GM18520 (cell line): ENCODE data around the gene NR4A3.

Experiments
- ATAC-seq: cut with Tn5 transposase; IDR thresholded peaks from one replicate; pipeline ENCODE4 v1.9.1; 2021; ENCODE audit not compliant: unreplicated experiment

Gene NR4A3

DNA sequence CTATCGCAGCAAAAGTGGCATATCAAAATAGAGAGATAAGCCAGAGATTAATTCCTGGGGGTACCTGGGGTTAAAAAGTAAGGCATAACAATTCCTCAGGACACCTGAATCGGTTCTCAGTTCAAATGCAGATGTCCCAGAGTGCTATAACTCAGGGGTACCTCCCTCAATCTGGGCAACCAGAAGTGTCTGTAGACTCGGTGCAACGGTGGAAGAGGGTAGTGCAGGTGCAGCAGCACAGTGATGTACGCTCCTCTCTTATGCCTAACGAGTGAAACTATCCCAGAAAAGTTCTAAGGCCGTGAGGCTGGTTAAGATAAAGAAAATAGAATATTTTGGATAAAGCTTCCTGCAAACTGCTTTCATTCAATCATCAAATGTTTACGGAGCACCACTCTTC is 7.9 kb upstream of the NR4A3 start:
- no peak for ATAC-seq

DNA sequence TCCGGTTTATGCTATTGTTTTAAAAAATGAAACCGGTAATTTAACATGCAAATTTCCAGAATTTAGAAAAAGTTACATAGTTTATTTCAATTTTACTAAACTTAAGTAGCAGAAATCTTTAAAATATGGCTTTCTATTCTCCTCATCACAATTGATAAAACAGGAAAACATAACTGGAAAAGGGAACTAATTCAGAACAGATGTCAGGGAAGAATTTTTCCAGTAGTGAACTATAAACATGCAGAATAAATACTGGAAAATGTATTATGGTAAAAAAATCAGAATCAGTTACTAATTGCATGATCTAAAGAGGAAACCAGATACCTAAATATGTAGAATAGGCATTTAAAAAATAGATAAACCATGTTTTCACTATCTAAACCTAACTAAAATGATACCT is 7.3 kb upstream of the NR4A3 start:
- ATAC-seq, result no peak

DNA sequence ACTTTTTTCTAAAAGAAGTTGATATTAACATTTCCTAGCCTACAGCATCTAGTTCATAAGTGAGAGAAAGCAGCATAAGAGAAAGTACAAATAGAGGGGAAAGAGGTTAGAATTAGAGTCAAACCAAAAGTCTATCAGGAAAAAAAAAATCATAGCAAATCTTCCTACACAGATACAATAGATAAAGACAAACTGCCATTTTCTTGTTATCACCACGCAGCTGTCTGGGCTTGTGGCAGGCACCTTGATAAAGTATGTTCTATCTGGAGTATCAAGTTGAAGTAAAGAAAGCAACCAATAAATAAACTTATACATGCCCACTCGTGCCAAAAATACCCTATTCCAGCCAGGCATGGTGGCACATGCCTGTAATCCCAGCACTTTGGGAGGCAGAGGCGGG is 5.3 kb upstream of the NR4A3 start:
- no peak for ATAC-seq

DNA sequence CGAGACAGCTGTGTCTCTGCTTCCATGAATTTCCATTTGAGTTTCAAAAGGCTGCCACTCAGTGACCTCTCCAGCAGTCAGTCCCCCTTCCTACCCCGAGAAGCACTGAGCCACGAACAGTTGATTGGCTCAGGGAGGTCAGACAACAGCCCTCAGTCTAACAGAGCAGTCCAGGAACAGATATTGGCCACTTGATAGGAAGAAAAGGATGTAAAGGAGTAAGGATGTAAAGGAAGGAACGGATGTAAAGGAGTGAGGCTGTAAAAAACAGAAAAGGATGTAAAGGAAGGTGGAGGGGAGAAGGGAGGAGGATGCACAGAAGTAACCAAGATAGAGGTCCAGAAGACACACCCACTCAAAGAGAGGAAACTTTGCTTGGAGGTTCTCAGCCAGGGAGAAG is 3.2 kb upstream of the NR4A3 start:
- no peak for ATAC-seq

DNA sequence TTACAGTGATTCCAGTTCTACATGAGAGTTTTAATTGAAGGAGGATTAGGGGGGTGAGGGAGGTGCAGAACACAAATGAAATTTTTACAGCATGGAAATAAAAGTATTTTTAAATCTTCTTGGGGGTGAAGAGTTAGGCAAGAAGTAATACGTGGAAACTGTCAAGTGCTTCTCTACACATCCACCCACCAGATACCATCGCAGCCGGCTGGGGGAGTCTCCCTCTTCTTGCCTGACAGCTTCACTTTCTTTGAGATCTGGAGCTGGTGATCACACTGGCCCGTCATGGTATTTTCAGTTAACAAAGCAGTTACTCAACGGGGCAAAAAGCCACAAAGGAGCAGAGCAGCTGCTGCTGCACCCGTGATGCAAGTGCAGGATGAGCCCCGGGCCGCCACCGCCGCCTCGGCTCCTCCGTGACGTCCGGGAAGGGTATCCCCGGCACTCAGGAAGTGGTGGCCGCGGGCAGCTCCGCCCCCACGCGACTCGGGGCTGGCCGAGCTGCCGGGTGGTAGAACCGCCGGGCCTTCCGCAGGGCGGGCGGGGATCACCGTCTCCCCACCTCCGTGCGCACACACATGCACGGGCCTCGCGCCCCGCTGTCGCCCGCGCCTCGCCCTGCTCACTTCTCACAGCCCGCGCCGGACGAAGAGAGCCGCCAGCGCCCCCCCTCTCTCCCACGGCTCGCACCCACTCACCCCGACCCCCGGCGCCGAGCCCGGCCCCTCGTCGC is 2.4 kb upstream of the NR4A3 start:
- ATAC-seq, result peak; percentile 34

DNA sequence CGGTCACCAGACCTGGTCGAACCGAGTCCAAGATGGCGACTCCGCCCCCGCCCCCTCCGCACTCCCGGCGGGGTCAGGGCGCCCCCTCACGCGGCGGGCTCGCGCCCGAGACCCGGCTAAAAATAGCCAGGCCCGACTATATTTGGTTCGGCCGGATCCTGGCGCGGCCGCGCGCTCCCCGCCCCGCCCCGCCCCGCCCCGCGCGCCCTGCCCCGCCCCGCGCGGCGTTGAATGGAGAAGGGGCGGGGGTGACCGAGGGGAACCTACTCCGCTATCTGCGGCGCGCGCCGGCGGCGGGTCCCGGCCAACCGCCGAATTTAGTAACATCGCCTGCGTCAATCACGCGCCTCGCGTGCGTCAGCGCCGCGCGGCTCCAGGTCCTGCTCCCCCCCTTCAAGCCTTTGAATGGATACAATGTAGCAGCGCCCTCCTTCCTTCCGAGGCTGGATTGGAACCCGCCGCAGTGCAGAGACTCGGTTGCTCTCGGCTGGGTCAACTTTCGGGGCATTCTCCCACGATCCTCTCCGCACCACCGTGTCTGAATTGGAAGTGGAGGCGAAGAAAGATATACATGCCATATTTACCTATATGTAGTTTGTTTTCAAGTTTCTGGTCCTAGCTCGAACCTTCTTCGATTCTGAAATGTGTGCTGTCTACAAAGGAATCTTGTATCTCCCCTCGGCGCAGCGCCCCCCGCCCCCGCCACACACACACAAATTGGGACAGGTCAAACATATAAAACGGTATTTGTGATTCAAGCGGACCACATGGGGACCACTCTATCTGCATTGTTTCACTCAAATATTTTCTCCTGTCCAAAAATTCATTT is 1.6 kb upstream of the NR4A3 start:
- peak; percentile 29 for ATAC-seq

DNA sequence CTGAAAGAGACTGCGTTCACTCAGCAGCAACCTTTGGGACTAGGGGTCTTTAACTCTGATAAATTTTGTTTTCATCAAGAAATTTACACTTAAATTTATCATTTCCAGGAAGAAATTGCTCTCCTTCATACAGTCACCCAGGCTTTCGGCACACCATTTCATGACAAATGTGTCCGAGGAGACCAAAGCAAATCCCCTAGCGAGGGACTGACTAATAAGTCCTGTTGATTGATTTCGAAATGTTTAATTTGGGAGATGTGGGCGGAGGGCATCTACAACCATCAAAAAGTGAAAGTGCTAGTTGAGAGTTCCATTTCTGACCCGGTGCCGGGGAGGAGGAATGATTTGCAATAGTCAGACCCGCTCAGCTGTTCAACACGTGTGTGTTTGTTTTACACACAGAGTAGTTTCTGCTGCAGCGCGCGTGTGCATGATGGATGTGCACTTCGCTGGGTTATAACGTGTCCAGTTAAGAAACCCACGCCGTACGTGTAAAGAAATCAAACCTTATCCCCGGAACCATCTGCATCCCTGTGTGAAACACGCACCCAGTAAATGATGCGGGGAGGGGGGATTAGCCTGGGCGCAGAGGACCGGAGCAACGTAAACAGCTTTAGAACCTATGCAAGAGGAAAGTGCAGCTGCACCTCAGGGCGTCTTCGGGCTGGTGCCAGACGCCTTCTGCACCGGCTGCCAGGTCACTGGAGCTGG is 845 bp upstream of the NR4A3 start:
- no peak for ATAC-seq

DNA sequence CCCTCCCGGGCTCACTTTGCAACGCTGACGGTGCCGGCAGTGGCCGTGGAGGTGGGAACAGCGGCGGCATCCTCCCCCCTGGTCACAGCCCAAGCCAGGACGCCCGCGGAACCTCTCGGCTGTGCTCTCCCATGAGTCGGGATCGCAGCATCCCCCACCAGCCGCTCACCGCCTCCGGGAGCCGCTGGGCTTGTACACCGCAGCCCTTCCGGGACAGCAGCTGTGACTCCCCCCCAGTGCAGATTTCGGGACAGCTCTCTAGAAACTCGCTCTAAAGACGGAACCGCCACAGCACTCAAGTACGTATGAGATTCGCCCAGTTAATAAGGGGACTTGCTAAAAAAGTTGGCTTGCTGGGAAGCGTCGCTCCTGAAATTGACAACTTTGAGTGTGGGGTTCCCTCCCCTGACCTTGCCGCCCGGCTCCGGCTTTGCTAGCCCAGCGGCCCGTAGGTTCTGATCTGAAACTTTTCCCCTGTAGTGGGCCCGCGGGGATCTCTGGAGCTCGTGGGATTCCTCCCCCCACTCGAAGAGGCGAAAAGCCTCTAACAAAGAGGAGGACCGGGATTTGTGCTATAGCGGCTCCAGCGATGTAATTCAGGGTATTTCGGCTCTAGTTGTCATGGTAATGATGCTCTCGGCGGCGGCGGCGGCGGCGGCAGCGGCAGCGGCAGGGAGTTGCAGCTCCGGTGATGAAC is 572 bp downstream of the NR4A3 start:
- no peak for ATAC-seq

DNA sequence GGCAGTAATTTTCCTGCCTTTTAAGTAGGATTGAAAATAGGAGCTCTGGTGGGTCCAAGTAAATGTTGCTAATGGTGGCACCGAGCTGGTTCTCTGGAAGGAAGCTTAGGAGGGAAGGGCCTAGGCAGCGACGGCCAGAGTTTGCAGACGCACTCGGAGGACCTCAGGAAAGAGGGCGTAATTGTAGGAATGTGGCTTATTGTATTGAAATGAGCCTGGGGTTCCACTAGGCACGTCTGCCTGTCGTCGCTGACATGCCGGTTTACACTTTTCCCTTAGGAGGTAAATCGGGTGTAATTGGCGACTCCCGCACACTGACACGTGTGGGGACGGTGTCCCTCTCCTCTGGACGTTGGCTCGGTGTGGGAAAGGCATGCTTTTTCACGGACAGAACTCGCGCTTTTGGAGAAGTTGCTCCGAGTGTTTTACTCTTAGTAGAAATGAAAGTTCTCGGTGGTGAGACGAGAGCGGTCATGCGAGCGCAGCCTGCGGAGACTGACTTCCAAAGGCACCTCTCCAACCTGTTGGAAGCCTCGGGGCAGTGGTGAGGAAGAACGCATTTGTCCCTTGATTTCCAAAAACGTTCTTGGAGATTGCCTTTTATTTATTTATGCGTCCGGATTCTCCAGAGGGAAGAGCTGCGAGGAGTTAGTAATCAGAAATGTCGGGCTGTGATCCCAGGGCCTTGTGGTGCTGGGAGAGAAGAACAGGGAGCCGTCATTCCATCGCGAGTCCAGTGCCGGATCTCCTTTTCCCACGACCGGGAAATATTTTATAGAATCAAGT is 1.3 kb downstream of the NR4A3 start:
- no peak for ATAC-seq

DNA sequence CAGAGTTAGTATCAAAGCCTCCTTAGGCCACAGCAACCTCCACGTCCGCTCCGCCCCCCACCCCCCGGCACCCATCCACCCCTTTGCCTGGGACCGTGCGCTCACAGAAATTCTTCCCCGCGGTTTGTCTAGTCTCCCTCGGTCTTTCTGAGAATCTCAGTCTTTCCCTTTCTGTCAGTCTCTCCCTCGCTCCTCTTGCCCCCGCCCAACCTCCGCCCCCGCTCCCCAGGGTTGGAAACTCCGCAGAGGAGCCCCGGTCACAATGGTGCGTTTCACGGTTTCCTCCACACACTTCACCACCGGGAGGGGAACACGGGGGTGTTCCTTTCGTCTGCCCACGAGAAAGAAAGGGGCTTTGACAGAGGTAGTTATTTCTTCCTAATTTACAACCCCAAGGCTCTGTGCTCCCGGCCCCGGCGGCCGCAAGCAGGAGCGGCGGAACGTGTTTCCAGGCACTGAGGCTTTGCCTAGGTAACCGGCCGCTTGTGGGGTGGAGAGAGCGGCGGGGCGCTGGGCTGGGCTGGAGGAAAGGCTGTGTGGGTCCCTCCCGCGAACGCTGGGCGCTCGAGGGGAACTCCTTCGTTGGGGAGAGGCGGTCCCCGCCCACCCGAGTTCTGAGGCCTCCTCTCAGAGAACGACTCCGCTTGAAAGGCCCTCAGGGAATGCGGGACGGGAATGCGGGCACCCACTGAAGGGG is 2.1 kb downstream of the NR4A3 start:
- no peak for ATAC-seq

DNA sequence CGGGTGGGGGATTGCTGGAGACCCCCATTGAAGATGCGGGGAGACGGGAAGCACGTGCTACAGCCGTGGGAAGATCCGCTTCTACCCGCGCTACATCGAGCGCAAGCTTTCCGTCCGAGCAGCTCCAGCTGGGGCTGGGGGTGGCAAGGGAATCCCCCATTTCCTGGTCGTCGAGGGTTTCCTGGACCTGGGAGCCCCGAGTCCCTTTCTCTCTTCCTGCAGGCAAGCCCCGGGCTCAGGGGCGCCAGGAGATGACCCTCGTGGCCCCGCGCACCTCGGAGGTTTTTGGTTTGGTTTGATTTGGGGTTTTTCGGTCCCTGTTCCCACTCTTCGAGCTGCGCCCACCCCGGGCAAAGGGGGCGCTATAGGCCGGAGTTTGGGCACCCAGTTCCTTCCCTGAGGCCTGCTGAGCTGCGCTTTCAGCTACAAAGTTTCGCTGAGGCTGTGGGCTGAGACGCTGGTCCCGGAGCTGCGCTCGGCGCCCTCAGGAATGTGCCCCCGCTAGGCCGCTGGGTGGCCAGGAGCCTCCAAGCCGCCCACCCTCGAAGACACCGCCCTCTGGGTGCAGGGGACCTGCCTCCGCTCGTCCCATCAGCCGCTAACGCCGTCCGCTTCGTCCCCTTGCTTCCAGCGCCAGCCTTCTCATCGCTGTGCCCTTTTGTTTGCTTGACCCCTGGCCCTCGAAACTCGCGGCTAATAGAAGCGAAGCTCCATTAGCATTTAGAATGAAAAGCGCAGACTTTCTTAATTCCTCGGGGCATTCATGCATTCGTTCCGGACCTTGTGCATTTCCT is 2.9 kb downstream of the NR4A3 start:
- ATAC-seq, result no peak

DNA sequence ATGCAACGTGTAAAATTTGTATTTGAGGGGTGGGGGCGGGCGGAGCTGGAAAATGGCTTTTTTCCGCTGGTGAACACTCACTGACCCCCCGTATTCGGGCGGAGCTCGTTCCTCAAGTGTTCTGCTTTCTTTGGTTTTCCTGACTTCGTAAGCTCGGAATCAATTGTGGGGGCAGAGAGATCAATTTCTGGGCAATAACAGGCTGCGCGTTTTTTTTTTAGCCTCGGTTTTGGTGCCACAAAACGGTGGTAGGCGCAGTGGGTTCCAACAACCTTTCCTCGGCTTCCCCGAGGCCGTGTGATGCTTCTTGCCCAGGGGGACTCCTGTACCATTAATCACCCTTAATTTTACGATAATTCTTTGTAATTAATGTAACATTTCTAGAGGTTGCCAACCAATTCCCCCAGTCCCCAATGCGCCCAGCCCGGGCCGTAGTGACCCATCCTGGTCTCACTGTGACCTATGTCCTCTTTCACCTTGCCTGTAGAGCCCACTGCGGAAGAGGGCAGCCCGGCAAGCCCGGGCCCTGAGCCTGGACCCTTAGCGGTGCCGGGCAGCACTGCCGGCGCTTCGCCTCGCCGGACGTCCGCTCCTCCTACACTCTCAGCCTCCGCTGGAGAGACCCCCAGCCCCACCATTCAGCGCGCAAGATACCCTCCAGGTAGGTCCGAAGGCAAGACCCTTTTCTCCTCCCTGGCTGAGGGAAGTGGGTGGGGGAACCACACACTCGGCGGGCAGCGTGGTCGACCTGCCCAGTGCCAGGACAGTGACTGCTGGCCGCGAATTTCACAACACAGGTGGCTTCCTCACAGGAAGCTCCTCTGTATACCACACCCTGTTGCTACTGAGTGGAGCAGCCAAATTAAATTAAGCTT is 3.7 kb downstream of the NR4A3 start:
- no peak for ATAC-seq

DNA sequence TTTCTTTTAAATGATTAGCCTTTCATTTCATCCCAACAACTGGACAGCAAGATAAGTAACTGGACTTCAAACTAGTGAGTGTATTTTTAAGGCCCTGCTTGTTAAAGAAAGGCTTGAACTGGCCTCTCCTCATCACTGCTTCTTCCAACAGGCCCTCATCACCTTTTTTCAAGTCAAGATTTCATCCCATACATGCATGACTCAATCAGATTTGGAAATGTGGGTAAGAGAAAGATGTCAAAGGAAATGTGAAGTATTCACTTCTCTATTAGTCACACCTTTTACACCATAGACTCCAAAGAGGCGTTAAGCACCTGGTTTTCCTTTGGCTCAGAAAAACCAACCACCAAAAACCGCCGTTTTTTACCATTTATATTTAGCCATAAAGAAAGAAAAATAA is 4.9 kb downstream of the NR4A3 start:
- no peak for ATAC-seq

DNA sequence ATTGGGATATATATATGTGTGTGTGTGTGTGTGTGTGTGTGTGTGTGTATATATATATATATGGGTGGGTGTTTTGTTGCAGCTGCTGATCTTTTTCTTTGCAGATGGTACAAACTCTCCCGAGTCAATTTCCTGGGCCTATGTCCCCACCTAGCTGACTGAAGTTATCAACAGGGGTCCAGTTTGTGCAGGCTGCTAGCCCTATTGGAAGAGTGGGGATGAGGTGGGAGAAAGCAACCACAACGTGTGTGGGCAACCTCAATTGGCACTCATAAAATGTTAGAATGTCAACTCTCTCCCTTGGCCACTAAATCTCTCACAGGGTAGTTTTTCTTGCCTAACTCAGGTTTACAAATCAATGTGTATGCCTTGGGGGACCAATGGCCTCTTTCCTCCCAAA is 5.6 kb downstream of the NR4A3 start:
- no peak for ATAC-seq

DNA sequence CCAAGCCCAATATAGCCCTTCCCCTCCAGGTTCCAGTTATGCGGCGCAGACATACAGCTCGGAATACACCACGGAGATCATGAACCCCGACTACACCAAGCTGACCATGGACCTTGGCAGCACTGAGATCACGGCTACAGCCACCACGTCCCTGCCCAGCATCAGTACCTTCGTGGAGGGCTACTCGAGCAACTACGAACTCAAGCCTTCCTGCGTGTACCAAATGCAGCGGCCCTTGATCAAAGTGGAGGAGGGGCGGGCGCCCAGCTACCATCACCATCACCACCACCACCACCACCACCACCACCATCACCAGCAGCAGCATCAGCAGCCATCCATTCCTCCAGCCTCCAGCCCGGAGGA is 6.3 kb downstream of the NR4A3 start:
- ATAC-seq, result no peak

DNA sequence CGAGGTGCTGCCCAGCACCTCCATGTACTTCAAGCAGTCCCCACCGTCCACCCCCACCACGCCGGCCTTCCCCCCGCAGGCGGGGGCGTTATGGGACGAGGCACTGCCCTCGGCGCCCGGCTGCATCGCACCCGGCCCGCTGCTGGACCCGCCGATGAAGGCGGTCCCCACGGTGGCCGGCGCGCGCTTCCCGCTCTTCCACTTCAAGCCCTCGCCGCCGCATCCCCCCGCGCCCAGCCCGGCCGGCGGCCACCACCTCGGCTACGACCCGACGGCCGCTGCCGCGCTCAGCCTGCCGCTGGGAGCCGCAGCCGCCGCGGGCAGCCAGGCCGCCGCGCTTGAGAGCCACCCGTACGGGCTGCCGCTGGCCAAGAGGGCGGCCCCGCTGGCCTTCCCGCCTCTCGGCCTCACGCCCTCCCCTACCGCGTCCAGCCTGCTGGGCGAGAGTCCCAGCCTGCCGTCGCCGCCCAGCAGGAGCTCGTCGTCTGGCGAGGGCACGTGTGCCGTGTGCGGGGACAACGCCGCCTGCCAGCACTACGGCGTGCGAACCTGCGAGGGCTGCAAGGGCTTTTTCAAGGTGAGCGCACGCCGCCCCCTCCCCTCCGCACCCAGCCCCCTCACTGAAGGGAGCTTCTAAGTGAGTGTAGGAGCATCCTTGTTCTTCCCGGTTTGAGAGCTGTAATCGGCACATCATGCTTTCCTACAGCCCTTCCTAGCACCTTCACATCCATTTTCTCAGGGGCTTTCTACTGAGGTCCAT is 6.9 kb downstream of the NR4A3 start:
- ATAC-seq, result no peak

DNA sequence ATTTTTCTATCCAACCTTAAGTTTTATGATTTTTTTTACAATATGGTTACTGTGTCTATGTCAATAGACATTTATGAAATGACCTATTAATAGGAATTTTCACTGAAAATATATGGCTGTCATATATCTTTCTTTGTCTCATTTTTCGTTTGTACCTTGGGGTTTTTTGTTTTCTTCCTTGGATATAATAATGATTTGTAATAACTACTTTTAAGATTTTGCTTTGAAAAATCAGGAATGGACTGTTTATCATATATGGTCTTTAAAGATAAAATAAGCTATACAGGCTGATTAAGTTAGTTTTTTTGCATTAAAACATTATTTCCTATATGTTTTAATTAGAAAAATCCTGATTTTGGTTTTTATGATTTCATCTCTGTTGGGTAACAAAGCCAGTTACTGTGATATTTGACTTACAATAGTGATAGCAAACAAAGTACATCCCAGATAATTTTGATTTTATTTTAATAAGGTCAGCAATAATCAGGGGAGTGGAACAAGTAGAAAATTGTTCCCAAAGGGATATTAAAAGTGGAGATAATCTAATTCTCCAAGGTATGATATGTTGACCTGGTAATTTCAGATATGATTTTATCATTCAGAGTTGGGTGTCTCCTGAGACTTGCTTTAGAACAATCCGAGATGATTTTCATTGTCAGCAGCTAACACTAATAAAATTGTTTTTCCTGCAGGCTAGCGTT is 10.3 kb downstream of the NR4A3 start:
- no peak for ATAC-seq
